ENCODE results near the gene RRM2.

DNA sequence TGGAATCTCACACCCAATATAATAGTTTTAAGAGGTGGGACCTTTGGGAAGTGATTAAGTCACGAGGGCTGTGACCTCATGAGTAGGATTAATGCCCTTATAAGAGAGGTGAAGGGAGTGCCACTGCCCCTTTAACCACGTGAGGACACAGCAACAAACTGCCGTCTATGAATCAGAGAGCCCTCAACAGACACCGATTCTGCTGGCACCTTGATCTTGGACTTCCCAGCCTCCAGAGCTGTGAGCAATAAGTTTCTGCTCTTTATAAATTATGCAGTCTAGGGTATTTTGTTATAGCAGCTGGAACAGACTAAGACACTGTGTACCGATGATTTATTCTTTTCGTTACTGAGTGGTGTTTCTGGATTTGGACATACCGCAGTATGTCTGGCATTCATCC lies 56.2 kb downstream of the RRM2 start:
- no peak for TF ChIP-seq POLR2A (IDR thresholded peaks at IDR 0.05)
- TF ChIP-seq, protein P1, sequence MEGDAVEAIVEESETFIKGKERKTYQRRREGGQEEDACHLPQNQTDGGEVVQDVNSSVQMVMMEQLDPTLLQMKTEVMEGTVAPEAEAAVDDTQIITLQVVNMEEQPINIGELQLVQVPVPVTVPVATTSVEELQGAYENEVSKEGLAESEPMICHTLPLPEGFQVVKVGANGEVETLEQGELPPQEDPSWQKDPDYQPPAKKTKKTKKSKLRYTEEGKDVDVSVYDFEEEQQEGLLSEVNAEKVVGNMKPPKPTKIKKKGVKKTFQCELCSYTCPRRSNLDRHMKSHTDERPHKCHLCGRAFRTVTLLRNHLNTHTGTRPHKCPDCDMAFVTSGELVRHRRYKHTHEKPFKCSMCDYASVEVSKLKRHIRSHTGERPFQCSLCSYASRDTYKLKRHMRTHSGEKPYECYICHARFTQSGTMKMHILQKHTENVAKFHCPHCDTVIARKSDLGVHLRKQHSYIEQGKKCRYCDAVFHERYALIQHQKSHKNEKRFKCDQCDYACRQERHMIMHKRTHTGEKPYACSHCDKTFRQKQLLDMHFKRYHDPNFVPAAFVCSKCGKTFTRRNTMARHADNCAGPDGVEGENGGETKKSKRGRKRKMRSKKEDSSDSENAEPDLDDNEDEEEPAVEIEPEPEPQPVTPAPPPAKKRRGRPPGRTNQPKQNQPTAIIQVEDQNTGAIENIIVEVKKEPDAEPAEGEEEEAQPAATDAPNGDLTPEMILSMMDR (IDR thresholded peaks at IDR 0.05) = no peak

All from uterus (tissue), 2 donors.